ENCODE measurements around the gene AIMP1.
"Not testable (repeated sequence)": the region's sequence is repeated elsewhere in the genome, so short reads cannot be mapped to it uniquely, and the experiment has no call there.

AIMP1 gene

GRCh38 chr4:106353786-106354185, 37.4 kb downstream of the AIMP1 start:
- no peak for DNase-seq

- DNase-seq, result no peak
Measured at GRCh38 chr4:106355193-106355592, 38.8 kb downstream of the AIMP1 start.

GRCh38 chr4:106358899-106359298, 42.5 kb downstream of the AIMP1 start:
- no peak for DNase-seq

GRCh38 chr4:106362086-106362825, 45.9 kb downstream of the AIMP1 start:
- DNase-seq, result no peak

DNA sequence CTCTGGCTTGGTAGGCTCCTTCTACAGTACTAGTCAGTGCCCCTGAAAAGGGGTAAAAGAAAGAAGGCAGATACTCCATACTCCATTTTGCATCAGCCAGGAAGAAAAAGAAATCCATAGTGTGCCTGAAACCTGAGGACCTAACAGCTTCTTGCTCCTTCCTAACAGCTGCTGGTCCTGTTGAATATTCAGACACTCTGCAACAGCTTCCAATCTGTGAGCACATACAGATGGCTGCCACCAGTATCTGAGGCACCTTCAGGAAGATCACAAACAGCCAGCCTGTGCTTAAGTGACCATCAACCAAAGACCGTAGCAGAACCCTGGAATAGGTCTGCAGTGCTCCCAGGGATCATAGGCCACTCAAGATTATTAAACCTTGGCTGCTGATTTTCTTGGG, 47.9 kb downstream of the AIMP1 start:
- DNase-seq, result no peak

GRCh38 chr4:106365613-106366012, 49.3 kb downstream of the AIMP1 start:
- no peak for DNase-seq

- DNase-seq, result no peak
Measured at GRCh38 chr4:106366026-106366425, 49.7 kb downstream of the AIMP1 start.

DNA sequence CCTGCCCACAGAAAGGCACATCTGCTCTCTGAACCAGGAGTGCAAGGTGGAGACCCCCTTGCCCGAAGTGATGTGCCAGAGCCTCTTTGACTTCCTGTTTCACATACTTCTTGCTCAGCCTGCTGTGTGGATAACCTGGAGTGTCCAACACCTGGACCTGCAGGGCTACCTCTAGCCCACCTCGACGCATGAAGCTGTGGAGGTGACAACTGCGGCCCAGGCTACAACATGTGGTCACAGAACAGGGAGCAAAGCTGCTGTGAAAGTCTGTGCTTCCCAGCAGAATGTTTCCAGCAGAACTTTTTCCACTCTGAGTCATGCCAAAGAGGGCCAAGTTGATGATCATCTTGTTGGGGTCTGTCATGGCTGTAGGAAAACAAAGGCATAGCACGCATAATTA, 50.7 kb downstream of the AIMP1 start:
- DNase-seq, result no peak

DNA sequence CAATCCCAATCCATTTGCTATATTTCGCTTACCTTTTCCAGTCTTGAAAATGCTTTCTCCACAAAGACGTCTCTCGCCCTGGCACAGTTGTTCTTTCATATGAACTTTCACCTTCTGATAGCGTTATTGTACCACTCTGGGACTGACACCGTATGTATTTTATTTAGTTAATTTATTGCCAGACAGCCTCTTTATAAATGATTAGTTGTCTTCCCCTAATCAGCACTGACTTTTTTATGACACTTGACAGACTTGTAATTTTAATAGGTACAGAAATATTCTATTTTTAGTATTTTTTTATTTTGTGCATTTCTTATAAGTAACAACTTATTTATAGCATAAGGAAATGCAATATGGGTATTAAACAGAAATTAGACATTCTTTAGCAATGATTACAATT, 52.3 kb downstream of the AIMP1 start, which contains the start of gene GIMD1:
Gene GIMD1, minus strand, starts transcription at position 101 of the 400 bp plus-strand sequence. CDS start 1,343 bp downstream, outside the sequence.
- DNase-seq, result no peak

GRCh38 chr4:106369456-106370060, 53.2 kb downstream of the AIMP1 start:
- no peak for DNase-seq

GRCh38 chr4:106370214-106370613, 53.9 kb downstream of the AIMP1 start:
- no peak for DNase-seq

DNA sequence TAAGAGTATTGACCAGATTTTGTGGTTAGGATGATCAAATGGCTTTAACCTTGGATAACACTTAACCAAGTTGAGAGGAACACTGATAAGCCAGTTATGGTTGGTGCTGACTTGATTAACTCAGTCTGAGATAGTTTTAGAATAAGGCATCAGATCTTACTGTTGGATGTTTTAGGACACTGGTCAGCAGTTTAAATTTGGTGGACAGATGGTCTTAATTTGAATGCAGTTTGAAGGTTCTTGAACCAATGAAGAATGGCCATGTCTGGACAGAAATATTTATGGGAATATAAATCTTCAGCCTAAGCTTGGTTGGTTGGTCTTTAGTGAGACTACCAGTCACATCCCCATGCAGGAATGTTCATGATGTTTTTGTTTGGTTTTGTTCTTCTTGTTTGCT, 54.8 kb downstream of the AIMP1 start:
- no peak for DNase-seq

- DNase-seq, result no peak
Measured at GRCh38 chr4:106373026-106373425, 56.7 kb downstream of the AIMP1 start.

GRCh38 chr4:106380179-106380578, 63.8 kb downstream of the AIMP1 start:
- DNase-seq, result no peak

DNA sequence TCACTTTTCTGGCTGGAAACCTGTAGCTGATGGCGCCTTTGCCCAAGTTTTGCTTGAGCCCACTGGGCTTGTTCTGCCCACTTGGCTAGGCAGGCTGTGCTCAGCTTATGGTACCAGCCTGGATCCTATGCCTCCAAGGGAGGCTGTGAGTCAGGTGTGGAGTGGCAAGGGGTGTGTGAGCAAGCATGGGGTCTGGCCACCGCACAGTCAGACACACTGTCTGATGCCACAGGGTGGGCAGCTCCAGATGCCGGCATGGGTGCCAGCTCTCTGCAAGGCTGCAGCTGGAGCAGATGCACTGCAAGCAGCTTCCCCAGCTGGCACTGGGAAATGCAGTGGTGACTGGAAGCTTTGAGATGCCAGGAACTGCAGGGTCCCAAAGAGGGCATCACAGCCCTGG, 68.5 kb downstream of the AIMP1 start:
- no peak for DNase-seq

DNA sequence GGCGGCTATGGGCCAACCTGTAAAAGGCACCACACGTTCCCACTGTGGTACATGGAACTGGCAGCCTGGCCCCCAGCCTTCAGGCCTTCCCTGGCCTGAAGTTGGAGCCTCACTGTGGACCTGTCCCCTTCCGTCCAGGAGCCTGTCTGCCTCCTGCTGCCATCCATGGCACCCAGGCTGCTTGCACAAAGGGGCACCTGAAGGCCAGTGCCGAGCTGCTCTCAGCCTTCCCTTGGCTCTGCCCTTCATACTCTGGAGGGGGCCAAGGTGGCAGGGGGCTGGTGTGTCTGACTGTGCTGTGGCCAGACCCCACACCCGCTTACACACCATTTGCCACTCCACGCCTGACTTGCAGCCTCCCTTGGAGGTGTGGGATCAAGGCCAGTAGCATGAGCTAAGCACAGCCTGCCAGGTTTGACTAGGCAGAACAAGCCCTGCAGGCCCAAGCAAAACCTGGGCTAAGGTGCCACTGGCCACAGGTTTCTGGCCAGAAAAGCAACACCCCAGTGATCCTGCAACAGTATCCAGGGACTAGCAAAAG, 69.6 kb downstream of the AIMP1 start:
- DNase-seq, result no peak

- DNase-seq, result no peak
Measured at GRCh38 chr4:106395582-106395981, 79.2 kb downstream of the AIMP1 start.

GRCh38 chr4:106398898-106399297, 82.5 kb downstream of the AIMP1 start:
- DNase-seq, result not testable (repeated sequence)
